LNCAP (cell line): Measurements from ENCODE around the gene NOL6.

ENCODE experiments used
- TF ChIP-seq, protein P1 (sequence below): fragments of 450-650 bp; IDR thresholded peaks from 2 replicates; pipeline ENCODE4 v1.5.1; 2017; ENCODE audit warnings: mild to moderate bottlenecking

NOL6 gene, protein sequence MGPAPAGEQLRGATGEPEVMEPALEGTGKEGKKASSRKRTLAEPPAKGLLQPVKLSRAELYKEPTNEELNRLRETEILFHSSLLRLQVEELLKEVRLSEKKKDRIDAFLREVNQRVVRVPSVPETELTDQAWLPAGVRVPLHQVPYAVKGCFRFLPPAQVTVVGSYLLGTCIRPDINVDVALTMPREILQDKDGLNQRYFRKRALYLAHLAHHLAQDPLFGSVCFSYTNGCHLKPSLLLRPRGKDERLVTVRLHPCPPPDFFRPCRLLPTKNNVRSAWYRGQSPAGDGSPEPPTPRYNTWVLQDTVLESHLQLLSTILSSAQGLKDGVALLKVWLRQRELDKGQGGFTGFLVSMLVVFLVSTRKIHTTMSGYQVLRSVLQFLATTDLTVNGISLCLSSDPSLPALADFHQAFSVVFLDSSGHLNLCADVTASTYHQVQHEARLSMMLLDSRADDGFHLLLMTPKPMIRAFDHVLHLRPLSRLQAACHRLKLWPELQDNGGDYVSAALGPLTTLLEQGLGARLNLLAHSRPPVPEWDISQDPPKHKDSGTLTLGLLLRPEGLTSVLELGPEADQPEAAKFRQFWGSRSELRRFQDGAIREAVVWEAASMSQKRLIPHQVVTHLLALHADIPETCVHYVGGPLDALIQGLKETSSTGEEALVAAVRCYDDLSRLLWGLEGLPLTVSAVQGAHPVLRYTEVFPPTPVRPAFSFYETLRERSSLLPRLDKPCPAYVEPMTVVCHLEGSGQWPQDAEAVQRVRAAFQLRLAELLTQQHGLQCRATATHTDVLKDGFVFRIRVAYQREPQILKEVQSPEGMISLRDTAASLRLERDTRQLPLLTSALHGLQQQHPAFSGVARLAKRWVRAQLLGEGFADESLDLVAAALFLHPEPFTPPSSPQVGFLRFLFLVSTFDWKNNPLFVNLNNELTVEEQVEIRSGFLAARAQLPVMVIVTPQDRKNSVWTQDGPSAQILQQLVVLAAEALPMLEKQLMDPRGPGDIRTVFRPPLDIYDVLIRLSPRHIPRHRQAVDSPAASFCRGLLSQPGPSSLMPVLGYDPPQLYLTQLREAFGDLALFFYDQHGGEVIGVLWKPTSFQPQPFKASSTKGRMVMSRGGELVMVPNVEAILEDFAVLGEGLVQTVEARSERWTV

DNA sequence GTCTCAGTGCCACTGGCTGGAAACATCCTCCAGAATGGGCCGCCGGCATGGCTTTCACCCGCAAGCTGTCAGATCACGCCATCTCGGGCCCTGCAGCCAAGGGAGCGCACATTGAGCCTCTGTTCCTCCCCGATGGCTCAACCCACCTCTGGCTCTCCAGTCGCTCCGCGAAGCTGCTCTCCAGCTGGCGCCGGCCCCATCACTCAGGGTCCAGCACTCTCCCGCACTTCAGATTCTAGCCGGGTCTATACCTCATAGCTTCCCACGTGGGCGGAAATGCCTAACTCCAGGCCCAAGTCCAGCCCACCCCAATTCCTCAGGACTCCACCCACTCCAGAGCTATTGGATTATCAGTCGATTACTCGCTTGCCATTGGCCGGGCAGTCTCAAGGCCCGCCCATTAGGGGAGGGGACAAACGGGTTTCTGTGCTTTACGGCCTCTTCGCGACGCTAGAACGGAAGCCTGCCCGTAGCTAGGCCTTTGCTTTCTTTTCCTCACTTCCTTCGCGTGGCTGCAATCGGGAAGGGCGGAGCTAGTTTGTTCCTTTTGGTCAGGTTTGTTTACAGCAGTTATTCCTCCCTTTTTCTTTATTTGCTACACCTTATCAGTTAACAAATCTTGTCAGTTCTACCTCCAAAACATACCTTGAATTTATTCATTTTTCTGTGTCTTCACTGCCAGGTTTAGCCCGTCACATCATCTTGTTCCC, at the start of gene NOL6:
Gene NOL6 (minus strand): TSS at position 282 of the 710 bp plus-strand sequence. CDS start 82 bp downstream, at position 200.
- TF ChIP-seq, protein P1, sequence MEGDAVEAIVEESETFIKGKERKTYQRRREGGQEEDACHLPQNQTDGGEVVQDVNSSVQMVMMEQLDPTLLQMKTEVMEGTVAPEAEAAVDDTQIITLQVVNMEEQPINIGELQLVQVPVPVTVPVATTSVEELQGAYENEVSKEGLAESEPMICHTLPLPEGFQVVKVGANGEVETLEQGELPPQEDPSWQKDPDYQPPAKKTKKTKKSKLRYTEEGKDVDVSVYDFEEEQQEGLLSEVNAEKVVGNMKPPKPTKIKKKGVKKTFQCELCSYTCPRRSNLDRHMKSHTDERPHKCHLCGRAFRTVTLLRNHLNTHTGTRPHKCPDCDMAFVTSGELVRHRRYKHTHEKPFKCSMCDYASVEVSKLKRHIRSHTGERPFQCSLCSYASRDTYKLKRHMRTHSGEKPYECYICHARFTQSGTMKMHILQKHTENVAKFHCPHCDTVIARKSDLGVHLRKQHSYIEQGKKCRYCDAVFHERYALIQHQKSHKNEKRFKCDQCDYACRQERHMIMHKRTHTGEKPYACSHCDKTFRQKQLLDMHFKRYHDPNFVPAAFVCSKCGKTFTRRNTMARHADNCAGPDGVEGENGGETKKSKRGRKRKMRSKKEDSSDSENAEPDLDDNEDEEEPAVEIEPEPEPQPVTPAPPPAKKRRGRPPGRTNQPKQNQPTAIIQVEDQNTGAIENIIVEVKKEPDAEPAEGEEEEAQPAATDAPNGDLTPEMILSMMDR = no peak

DNA sequence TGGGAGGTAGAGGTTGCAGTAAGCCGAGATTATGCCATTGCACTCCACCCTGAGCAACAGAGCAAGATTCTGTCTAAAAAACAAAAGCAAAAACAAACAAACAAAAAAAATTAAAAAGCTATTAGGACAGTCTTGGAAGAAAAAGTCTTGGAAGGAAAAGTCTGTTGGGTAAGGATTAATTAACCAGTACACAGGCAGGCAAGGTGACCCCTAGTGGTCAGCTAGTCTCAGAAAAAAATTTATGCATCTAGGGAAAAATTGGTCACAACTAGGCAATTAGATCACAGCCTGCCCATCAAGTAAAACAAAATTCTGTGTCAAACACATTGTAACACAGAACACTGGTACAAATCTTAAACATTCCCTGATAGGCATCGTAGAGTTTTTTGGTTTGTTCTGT, 43.6 kb upstream of the NOL6 start:
- TF ChIP-seq, protein P1 = peak; percentile 57; the same call in 1 of the 2 replicates

GRCh38 chr9:33510262-33511183, 36.8 kb upstream of the NOL6 start:
- TF ChIP-seq, protein P1 = no peak

GRCh38 chr9:33506626-33507370, 33.1 kb upstream of the NOL6 start:
- TF ChIP-seq, protein P1 = no peak

- TF ChIP-seq, protein P1 = 0 out of 2 replicates have a peak, but pooled peaks have one; percentile 35
Measured at GRCh38 chr9:33498387-33498786, 24.7 kb upstream of the NOL6 start.

DNA sequence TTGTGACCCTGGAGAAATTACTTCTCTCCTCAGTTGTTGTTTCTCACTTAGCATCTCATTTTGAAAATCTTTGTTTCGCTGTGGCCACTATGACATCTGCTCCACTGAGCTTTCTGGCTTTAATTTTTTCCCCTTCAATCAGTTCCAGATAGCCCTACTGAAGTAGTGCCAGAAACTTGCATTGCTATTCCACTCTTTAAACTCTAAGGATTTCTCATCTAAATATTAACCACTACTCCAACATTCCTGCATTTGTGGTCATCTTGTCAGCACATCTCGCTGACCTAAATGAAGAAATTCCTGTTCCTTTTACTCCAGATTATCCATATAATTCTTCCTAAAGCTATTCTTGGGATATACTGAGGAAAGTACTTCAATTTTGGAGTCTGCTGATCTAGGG, 15.3 kb upstream of the NOL6 start:
- TF ChIP-seq, protein P1 = no peak
